Femur (tissue), 1 donor: ENCODE measurements around the gene ALOX12B.
A peak's percentile ranks its signal among the peaks of the same experiment; 100 is the strongest.
"Not testable (repeated sequence)": the region's sequence is repeated elsewhere in the genome, so short reads cannot be mapped to it uniquely, and the experiment has no call there.

ENCODE experiments used
- DNase-seq: peaks from one replicate; pipeline ENCODE4 v3.0.0-alpha.2; 2017

Gene ALOX12B

GRCh38 chr17:8081876-8082275, 5.6 kb downstream of the ALOX12B start:
- DNase-seq: no peak

GRCh38 chr17:8080799-8081219, 6.7 kb downstream of the ALOX12B start:
- DNase-seq: no peak

GRCh38 chr17:8080208-8080798, 7.2 kb downstream of the ALOX12B start:
- no peak for DNase-seq

- peak; percentile 79 for DNase-seq
Observed at GRCh38 chr17:8079291-8080207, 8.0 kb downstream of the ALOX12B start.

- DNase-seq: not testable (repeated sequence)
Observed at GRCh38 chr17:8077939-8078338, 9.6 kb downstream of the ALOX12B start.

- DNase-seq: no peak
Observed at GRCh38 chr17:8076502-8077266, 10.8 kb downstream of the ALOX12B start.

- DNase-seq: no peak
Observed at GRCh38 chr17:8075574-8076342, 11.8 kb downstream of the ALOX12B start.

- no peak for DNase-seq
Observed at GRCh38 chr17:8075081-8075480, 12.4 kb downstream of the ALOX12B start.

GRCh38 chr17:8074554-8074953, 13.0 kb downstream of the ALOX12B start:
- no peak for DNase-seq

- peak; percentile 67 for DNase-seq
Observed at GRCh38 chr17:8073627-8074484, 13.7 kb downstream of the ALOX12B start.

- DNase-seq: no peak
Observed at GRCh38 chr17:8072729-8073461, 14.6 kb downstream of the ALOX12B start.

- no peak for DNase-seq
Observed at GRCh38 chr17:8072341-8072728, 15.2 kb downstream of the ALOX12B start.

GRCh38 chr17:8071496-8071895, 16.0 kb downstream of the ALOX12B start:
- DNase-seq: no peak

GRCh38 chr17:8069587-8069860, 18.0 kb downstream of the ALOX12B start:
- no peak for DNase-seq

GRCh38 chr17:8068736-8069586, 18.6 kb downstream of the ALOX12B start:
- DNase-seq: no peak

GRCh38 chr17:8067806-8068205, 19.7 kb downstream of the ALOX12B start:
- no peak for DNase-seq

GRCh38 chr17:8066841-8067775, 20.4 kb downstream of the ALOX12B start:
- no peak for DNase-seq

GRCh38 chr17:8064561-8065019, 22.9 kb downstream of the ALOX12B start:
- no peak for DNase-seq
